Heart left ventricle (tissue), 13 donors: Measurements from ENCODE around the gene DHRS4L2.

Experiments used
- POLR2A ChIP-seq, 2 donors: fragments of 450-650 bp; IDR thresholded peaks; one replicate each; pipeline ENCODE4 v1.6.1; 2017; ENCODE audit warnings: antibody characterized with exemption in 2 of 2, mild to moderate bottlenecking in 2 of 2, moderate library complexity in 2 of 2
- TF ChIP-seq, protein P1 (sequence below), 12 donors: fragments of 200-600 bp; sonication (generic) in 4 of 12; IDR thresholded peaks; one replicate each; pipeline versions ENCODE4 v1.5.0 to v1.8.0; 2018 to 2022; ENCODE audit warnings: antibody characterized with exemption in 12 of 12, mild to moderate bottlenecking in 5 of 12
- donor health status: ischemic (EF 13 %, LVEDD 7.1; RV severe dilation, severe dysfunction).
- donor health status: DM: no; HTN: yes; CAD: no.
- donor health status: DM: no; HTN: no; CAD: no.
- donor health status: ischemic (EF 25% LVEDD 6.9; RV normal size, moderate dysfunction).
- donor health status: ischemic (EF 25% LVEDD 5.7; RV mildly dilated, moderate dysfunction).
- donor health status: ischemic (EF 35%, LVEDD 5.7; RV mildly dilated, moderate dysfunction).
- donor health status: nonischemic (EF 11% LVEDD 7.7; RV severe dilation, severe dysfunction).
- donor health status: DM: yes; HTN: yes; CAD: no.
- donor health status: PGD.
- donor health status: ischemic (EF 29% LVEDD 5.4; RV normal size, mild dysfunction).
- donor health status: nonischemic (EF 23%, LVEDD 6.1; RV moderate dilation, normal function).

GRCh38 chr14:24040692-24041091 is 52.0 kb downstream of the DHRS4L2 start:
- TF ChIP-seq, protein P1, sequence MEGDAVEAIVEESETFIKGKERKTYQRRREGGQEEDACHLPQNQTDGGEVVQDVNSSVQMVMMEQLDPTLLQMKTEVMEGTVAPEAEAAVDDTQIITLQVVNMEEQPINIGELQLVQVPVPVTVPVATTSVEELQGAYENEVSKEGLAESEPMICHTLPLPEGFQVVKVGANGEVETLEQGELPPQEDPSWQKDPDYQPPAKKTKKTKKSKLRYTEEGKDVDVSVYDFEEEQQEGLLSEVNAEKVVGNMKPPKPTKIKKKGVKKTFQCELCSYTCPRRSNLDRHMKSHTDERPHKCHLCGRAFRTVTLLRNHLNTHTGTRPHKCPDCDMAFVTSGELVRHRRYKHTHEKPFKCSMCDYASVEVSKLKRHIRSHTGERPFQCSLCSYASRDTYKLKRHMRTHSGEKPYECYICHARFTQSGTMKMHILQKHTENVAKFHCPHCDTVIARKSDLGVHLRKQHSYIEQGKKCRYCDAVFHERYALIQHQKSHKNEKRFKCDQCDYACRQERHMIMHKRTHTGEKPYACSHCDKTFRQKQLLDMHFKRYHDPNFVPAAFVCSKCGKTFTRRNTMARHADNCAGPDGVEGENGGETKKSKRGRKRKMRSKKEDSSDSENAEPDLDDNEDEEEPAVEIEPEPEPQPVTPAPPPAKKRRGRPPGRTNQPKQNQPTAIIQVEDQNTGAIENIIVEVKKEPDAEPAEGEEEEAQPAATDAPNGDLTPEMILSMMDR (IDR thresholded peaks at IDR 0.05): no peak
- no peak for TF ChIP-seq POLR2A (IDR thresholded peaks at IDR 0.05)
